Measurements from ENCODE around the gene AQP7. TPM values are rescaled to one million over a fixed set of nuclear protein-coding genes. Genes with fewer than 3 reads are reported as not detected.

Gene AQP7
- total and polyA plus RNA-seq, 9 of the 15 experiments (the other 6 are each of a cell fraction or from before 2014, with no cell fraction given), result 0.04 to 0.53 (median 0.07) TPM; not detected in 4

GRCh38 chr9:33426843-33427293, 24.5 kb upstream of the AQP7 start (continued):
- TF ChIP-seq, protein P1, sequence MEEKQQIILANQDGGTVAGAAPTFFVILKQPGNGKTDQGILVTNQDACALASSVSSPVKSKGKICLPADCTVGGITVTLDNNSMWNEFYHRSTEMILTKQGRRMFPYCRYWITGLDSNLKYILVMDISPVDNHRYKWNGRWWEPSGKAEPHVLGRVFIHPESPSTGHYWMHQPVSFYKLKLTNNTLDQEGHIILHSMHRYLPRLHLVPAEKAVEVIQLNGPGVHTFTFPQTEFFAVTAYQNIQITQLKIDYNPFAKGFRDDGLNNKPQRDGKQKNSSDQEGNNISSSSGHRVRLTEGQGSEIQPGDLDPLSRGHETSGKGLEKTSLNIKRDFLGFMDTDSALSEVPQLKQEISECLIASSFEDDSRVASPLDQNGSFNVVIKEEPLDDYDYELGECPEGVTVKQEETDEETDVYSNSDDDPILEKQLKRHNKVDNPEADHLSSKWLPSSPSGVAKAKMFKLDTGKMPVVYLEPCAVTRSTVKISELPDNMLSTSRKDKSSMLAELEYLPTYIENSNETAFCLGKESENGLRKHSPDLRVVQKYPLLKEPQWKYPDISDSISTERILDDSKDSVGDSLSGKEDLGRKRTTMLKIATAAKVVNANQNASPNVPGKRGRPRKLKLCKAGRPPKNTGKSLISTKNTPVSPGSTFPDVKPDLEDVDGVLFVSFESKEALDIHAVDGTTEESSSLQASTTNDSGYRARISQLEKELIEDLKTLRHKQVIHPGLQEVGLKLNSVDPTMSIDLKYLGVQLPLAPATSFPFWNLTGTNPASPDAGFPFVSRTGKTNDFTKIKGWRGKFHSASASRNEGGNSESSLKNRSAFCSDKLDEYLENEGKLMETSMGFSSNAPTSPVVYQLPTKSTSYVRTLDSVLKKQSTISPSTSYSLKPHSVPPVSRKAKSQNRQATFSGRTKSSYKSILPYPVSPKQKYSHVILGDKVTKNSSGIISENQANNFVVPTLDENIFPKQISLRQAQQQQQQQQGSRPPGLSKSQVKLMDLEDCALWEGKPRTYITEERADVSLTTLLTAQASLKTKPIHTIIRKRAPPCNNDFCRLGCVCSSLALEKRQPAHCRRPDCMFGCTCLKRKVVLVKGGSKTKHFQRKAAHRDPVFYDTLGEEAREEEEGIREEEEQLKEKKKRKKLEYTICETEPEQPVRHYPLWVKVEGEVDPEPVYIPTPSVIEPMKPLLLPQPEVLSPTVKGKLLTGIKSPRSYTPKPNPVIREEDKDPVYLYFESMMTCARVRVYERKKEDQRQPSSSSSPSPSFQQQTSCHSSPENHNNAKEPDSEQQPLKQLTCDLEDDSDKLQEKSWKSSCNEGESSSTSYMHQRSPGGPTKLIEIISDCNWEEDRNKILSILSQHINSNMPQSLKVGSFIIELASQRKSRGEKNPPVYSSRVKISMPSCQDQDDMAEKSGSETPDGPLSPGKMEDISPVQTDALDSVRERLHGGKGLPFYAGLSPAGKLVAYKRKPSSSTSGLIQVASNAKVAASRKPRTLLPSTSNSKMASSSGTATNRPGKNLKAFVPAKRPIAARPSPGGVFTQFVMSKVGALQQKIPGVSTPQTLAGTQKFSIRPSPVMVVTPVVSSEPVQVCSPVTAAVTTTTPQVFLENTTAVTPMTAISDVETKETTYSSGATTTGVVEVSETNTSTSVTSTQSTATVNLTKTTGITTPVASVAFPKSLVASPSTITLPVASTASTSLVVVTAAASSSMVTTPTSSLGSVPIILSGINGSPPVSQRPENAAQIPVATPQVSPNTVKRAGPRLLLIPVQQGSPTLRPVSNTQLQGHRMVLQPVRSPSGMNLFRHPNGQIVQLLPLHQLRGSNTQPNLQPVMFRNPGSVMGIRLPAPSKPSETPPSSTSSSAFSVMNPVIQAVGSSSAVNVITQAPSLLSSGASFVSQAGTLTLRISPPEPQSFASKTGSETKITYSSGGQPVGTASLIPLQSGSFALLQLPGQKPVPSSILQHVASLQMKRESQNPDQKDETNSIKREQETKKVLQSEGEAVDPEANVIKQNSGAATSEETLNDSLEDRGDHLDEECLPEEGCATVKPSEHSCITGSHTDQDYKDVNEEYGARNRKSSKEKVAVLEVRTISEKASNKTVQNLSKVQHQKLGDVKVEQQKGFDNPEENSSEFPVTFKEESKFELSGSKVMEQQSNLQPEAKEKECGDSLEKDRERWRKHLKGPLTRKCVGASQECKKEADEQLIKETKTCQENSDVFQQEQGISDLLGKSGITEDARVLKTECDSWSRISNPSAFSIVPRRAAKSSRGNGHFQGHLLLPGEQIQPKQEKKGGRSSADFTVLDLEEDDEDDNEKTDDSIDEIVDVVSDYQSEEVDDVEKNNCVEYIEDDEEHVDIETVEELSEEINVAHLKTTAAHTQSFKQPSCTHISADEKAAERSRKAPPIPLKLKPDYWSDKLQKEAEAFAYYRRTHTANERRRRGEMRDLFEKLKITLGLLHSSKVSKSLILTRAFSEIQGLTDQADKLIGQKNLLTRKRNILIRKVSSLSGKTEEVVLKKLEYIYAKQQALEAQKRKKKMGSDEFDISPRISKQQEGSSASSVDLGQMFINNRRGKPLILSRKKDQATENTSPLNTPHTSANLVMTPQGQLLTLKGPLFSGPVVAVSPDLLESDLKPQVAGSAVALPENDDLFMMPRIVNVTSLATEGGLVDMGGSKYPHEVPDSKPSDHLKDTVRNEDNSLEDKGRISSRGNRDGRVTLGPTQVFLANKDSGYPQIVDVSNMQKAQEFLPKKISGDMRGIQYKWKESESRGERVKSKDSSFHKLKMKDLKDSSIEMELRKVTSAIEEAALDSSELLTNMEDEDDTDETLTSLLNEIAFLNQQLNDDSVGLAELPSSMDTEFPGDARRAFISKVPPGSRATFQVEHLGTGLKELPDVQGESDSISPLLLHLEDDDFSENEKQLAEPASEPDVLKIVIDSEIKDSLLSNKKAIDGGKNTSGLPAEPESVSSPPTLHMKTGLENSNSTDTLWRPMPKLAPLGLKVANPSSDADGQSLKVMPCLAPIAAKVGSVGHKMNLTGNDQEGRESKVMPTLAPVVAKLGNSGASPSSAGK (IDR thresholded peaks at IDR 0.05), result no peak
- no peak for TF ChIP-seq HSF4 (CRISPR knock-in tag; IDR thresholded peaks at IDR 0.05; ENCODE audit: borderline replicate concordance)
- TF ChIP-seq RBM25 (IDR thresholded peaks at IDR 0.05; ENCODE audit: low read depth, low read length, severe bottlenecking), result no peak
- TF ChIP-seq TCFL5 (CRISPR knock-in tag; conservative IDR thresholded peaks at IDR 0.05), result no peak
- TF ChIP-seq TRIM28 (IDR thresholded peaks at IDR 0.05), result no peak
- peak; percentile 15; the same call in 1 of the 2 replicates for TF ChIP-seq BHLHE40 (IDR thresholded peaks at IDR 0.05; ENCODE audit: low read length)
- TF ChIP-seq MYC (IDR thresholded peaks at IDR 0.05; ENCODE audit: low read depth, low read length), result no peak
- TF ChIP-seq MYC (CRISPR knock-in tag; IDR thresholded peaks at IDR 0.05; ENCODE audit: borderline replicate concordance, low read depth), result no peak
- TF ChIP-seq MLLT1 (IDR thresholded peaks at IDR 0.05), result no peak
- no peak for TF ChIP-seq HNRNPUL1 (IDR thresholded peaks at IDR 0.05; ENCODE audit: low read length)
- TF ChIP-seq, protein P2, sequence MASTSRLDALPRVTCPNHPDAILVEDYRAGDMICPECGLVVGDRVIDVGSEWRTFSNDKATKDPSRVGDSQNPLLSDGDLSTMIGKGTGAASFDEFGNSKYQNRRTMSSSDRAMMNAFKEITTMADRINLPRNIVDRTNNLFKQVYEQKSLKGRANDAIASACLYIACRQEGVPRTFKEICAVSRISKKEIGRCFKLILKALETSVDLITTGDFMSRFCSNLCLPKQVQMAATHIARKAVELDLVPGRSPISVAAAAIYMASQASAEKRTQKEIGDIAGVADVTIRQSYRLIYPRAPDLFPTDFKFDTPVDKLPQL (IDR thresholded peaks at IDR 0.05; ENCODE audit: extremely low read depth, insufficient read length), result no peak
- 0 out of 2 replicates have a peak, but pooled peaks have one; percentile 20 for TF ChIP-seq DPF2 (IDR thresholded peaks at IDR 0.05)
- peak; percentile 72 for TF ChIP-seq EGR1 (conservative IDR thresholded peaks at IDR 0.05)
- TF ChIP-seq RBM22 (IDR thresholded peaks at IDR 0.05; ENCODE audit: low read depth, low read length, poor library complexity, severe bottlenecking), result no peak
